HG03103 (cell line): ENCODE data around the gene NRF1.

Experiments used
- ATAC-seq: cut with Tn5 transposase; IDR thresholded peaks from one replicate; pipeline ENCODE4 v1.9.1; 2021; ENCODE audit warnings: low read depth; ENCODE audit not compliant: unreplicated experiment

The NRF1 gene

GRCh38 chr7:129724796-129725195, 113.3 kb downstream of the NRF1 start:
- no peak for ATAC-seq

- no peak for ATAC-seq
Observed at GRCh38 chr7:129728875-129729467, 117.5 kb downstream of the NRF1 start.

GRCh38 chr7:129729511-129729910, 118.0 kb downstream of the NRF1 start:
- ATAC-seq = no peak

GRCh38 chr7:129730159-129730558, 118.6 kb downstream of the NRF1 start:
- ATAC-seq = no peak

GRCh38 chr7:129734400-129734799, 122.9 kb downstream of the NRF1 start:
- ATAC-seq = no peak

- ATAC-seq = no peak
Observed at GRCh38 chr7:129739427-129739826, 127.9 kb downstream of the NRF1 start.

GRCh38 chr7:129740574-129741410, 129.3 kb downstream of the NRF1 start:
- ATAC-seq = no peak

GRCh38 chr7:129741743-129742213, 130.3 kb downstream of the NRF1 start:
- no peak for ATAC-seq

GRCh38 chr7:129742256-129742655, 130.7 kb downstream of the NRF1 start:
- no peak for ATAC-seq

- ATAC-seq = no peak
Observed at GRCh38 chr7:129746857-129747529, 135.5 kb downstream of the NRF1 start.

- ATAC-seq = no peak
Observed at GRCh38 chr7:129748356-129749109, 137.0 kb downstream of the NRF1 start.

GRCh38 chr7:129750091-129750490, 138.6 kb downstream of the NRF1 start:
- ATAC-seq = no peak

- ATAC-seq = no peak
Observed at GRCh38 chr7:129750501-129750900, 139.0 kb downstream of the NRF1 start.

GRCh38 chr7:129751916-129752315, 140.4 kb downstream of the NRF1 start:
- ATAC-seq = no peak

GRCh38 chr7:129752760-129753159, 141.2 kb downstream of the NRF1 start:
- no peak for ATAC-seq

- ATAC-seq = no peak
Observed at GRCh38 chr7:129754406-129754805, 142.9 kb downstream of the NRF1 start.

GRCh38 chr7:129757991-129758390, 146.5 kb downstream of the NRF1 start:
- ATAC-seq = no peak

- no peak for ATAC-seq
Observed at GRCh38 chr7:129762387-129762969, 151.0 kb downstream of the NRF1 start.

GRCh38 chr7:129764247-129765084, 152.9 kb downstream of the NRF1 start:
- no peak for ATAC-seq

- ATAC-seq = no peak
Observed at GRCh38 chr7:129765352-129765751, 153.8 kb downstream of the NRF1 start.
